Uterus (tissue), 4 donors: ENCODE results near the gene DAO. TPM values are rescaled to one million over a fixed set of nuclear protein-coding genes. Genes with fewer than 3 reads are reported as not detected.
A peak's percentile ranks its signal among the peaks of the same experiment; 100 is the strongest.

Experiments used
- DNase-seq, 2 donors: peaks; one replicate each; pipeline ENCODE4 v3.0.0-alpha.2; 2019 to 2020
- H3K27ac ChIP-seq, 2 donors: fragments of 200-600 bp; sonication (generic); 1 replicate in 1 of 2; 2 replicates in 1 of 2; pipeline ENCODE4 v1.5.1; 2016 to 2018
- H3K27me3 ChIP-seq, 2 donors: fragments of 200-600 bp; sonication (generic); one replicate each; pipeline ENCODE4 v1.5.1; 2018 to 2019; ENCODE audit warnings: control low read depth in 1 of 2
- H3K36me3 ChIP-seq, 2 donors: fragments of 200-600 bp; sonication (generic); one replicate each; pipeline ENCODE4 v1.5.1; 2019; ENCODE audit warnings: control low read depth in 1 of 2
- H3K4me1 ChIP-seq, 2 donors: fragments of 200-600 bp; sonication (generic); one replicate each; pipeline ENCODE4 v1.5.1; 2018 to 2019; ENCODE audit warnings: control low read depth in 1 of 2
- H3K4me3 ChIP-seq, 2 donors: fragments of 200-600 bp; sonication (generic); 1 replicate in 1 of 2; 2 replicates in 1 of 2; pipeline ENCODE4 v1.5.1; 2018 to 2019; ENCODE audit warnings: mild to moderate bottlenecking in 1 of 2
- H3K9me3 ChIP-seq, 2 donors: fragments of 200-600 bp; sonication (generic); one replicate each; pipeline ENCODE4 v1.5.1; 2019; ENCODE audit warnings: control low read depth in 1 of 2
- POLR2A ChIP-seq, 2 donors: fragments of 450-650 bp; IDR thresholded peaks; one replicate each; pipeline ENCODE4 v1.6.1; 2016; ENCODE audit warnings: antibody characterized with exemption in 2 of 2, mild to moderate bottlenecking in 1 of 2, moderate library complexity in 1 of 2
- intact Hi-C: fragments of 100-400 bp; cut with DNase I; formaldehyde crosslinking; loops from one replicate; pipeline ENCODE4 v1.15.1; 2023; ENCODE audit warnings: low total_unique reads
- total RNA-seq, 4 donors: library from RNA; depleted of rRNA in 3 of 4; stranded (reverse); fragments of >200 nt in 3 of 4; gene quantifications; one replicate each; pipeline versions ENCODE4 v1.1.0 to v1.2.4, GENCODE V29; 2014 to 2023
- TF ChIP-seq, protein P1 (sequence below), 4 experiments: fragments of 200-600 bp in 2 of 4; fragments of 450-650 bp in 2 of 4; sonication (generic) in 2 of 4; IDR thresholded peaks; one replicate each; pipeline ENCODE4 v1.5.1; 2016 to 2019; ENCODE audit warnings: antibody characterized with exemption in 4 of 4, mild to moderate bottlenecking in 2 of 4, moderate library complexity in 1 of 4
- donor health status: DM: yes; HTN: yes; CAD: no.

The DAO gene
- total RNA-seq, 4 donors from 2014 or later: not detected

DNA sequence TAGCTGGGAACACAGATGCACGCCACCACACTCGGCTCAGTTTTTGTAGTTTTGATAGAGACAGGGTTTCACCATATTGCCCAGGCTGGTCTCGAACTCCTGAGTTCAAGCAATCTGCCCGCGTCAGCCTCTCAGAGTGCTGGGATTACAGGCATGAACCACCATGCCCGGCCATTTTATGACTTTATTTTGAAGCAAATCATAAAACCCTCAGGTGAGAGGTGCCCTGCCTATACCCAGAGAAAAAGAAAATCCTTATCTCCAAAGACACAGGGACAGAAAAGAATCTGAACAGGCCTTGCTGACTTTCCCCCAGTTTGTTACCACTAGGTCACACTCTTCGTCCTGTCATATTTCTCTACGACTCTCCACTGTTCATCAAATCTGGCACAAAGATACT, 48.8 kb downstream of the DAO start:
- Histone ChIP-seq H3K4me3 (no peak overlapping the region), H3K27me3 (no peaks in the 10 kb centered on the region), H3K36me3 (no peaks in the 10 kb centered on the region), H3K27ac (no peak overlapping the region), H3K9me3 (no peaks in the 10 kb centered on the region), H3K4me1 (no peaks in the 10 kb centered on the region)
- intact Hi-C loops: no loop called here
- no peak for DNase-seq
- TF ChIP-seq, protein P1, sequence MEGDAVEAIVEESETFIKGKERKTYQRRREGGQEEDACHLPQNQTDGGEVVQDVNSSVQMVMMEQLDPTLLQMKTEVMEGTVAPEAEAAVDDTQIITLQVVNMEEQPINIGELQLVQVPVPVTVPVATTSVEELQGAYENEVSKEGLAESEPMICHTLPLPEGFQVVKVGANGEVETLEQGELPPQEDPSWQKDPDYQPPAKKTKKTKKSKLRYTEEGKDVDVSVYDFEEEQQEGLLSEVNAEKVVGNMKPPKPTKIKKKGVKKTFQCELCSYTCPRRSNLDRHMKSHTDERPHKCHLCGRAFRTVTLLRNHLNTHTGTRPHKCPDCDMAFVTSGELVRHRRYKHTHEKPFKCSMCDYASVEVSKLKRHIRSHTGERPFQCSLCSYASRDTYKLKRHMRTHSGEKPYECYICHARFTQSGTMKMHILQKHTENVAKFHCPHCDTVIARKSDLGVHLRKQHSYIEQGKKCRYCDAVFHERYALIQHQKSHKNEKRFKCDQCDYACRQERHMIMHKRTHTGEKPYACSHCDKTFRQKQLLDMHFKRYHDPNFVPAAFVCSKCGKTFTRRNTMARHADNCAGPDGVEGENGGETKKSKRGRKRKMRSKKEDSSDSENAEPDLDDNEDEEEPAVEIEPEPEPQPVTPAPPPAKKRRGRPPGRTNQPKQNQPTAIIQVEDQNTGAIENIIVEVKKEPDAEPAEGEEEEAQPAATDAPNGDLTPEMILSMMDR (IDR thresholded peaks at IDR 0.05): no peak
- no peak for TF ChIP-seq POLR2A (IDR thresholded peaks at IDR 0.05)

GRCh38 chr12:108930155-108930554, 50.3 kb downstream of the DAO start:
- Histone ChIP-seq H3K36me3 (no peaks in the 10 kb centered on the region), H3K4me1 (no peaks in the 10 kb centered on the region), H3K9me3 (no peaks in the 10 kb centered on the region), H3K27ac (peak overlapping the region in 1 of 2 donors; percentile 2), H3K27me3 (no peaks in the 10 kb centered on the region), H3K4me3 (no peak overlapping the region)
- intact Hi-C loops: no loop called here
- DNase-seq: no peak
- TF ChIP-seq, protein P1 (IDR thresholded peaks at IDR 0.05): no peak
- TF ChIP-seq POLR2A (IDR thresholded peaks at IDR 0.05): no peak

GRCh38 chr12:108930756-108931155, 50.9 kb downstream of the DAO start:
- Histone ChIP-seq H3K4me3 (no peak overlapping the region), H3K27me3 (no peaks in the 10 kb centered on the region), H3K27ac (no peak overlapping the region), H3K9me3 (no peaks in the 10 kb centered on the region), H3K36me3 (no peaks in the 10 kb centered on the region), H3K4me1 (no peaks in the 10 kb centered on the region)
- TF ChIP-seq POLR2A (IDR thresholded peaks at IDR 0.05): no peak
- TF ChIP-seq, protein P1 (IDR thresholded peaks at IDR 0.05): no peak
- DNase-seq: no peak
- intact Hi-C loops: no loop called here

- no peaks in the 10 kb centered on the region for H3K36me3 ChIP-seq
- no peaks in the 10 kb centered on the region for H3K9me3 ChIP-seq
- H3K4me1 ChIP-seq: no peaks in the 10 kb centered on the region
- intact Hi-C loops: no loop called here
- no peaks in the 10 kb centered on the region for H3K27me3 ChIP-seq
- H3K27ac ChIP-seq: peak overlapping the region; percentile 54 to 58
- TF ChIP-seq, protein P1 (IDR thresholded peaks at IDR 0.05): no peak
- TF ChIP-seq POLR2A (IDR thresholded peaks at IDR 0.05): no peak
- peak; percentile 33 to 47 for DNase-seq
- no peak overlapping the region for H3K4me3 ChIP-seq
These were observed 54.1 kb downstream of the DAO start for GRCh38 chr12:108933949-108934348.

DNA sequence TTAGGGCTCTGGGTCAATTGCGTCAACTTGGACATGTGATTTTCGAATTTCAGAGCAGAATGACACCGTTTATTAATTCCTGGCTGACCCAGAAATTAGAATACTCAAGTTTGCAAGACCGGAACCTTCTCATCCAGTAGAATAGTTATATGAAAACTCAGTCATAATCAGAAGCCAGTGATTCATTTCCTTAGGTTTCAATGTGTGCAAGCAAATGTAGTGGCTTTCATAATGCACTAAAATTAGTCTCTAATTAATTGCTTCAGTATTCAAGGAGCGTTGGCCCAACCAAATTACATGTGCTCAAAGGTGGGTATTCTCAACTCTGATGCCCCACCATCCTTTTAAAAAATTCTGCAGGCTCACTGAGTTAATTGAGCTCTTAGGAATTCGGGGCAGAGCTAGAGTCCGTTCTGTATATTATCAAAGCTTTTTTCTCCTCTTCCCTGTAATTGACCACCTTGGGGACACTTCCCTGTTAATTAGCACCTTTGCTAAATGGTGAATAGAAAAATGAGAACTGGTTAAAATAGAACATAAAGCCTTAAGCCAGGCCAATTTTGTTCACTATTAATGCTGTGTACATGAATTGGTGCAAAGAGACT, 55.4 kb downstream of the DAO start:
- TF ChIP-seq, protein P1 (IDR thresholded peaks at IDR 0.05): no peak
- TF ChIP-seq POLR2A (IDR thresholded peaks at IDR 0.05): no peak
- no peak for DNase-seq
- Histone ChIP-seq H3K27me3 (no peaks in the 10 kb centered on the region), H3K4me3 (no peak overlapping the region), H3K27ac (no peak overlapping the region), H3K9me3 (no peaks in the 10 kb centered on the region), H3K36me3 (no peaks in the 10 kb centered on the region), H3K4me1 (no peaks in the 10 kb centered on the region)
- intact Hi-C loops: no loop called here
